Spleen (tissue), 7 donors: ENCODE results near the gene KRTAP12-4.

ENCODE experiments used
- POLR2AphosphoS5 ChIP-seq, 3 donors: sonication (generic); formaldehyde crosslinking; IDR thresholded peaks; one replicate each; pipeline ENCODE4 v1.5.1; 2017; ENCODE audit warnings: antibody characterized with exemption in 3 of 3
- TF ChIP-seq, protein P1 (sequence below), 11 experiments: fragments of 200-600 bp in 7 of 11; fragments of 450-650 bp in 4 of 11; sonication (generic) in 4 of 11; IDR thresholded peaks in 8 of 11; conservative IDR thresholded peaks in 3 of 11; 1 replicate in 7 of 11; 2 replicates in 4 of 11; pipeline versions ENCODE4 v1.4.0 to v1.8.0; 2016 to 2021; ENCODE audit warnings: antibody characterized with exemption in 11 of 11, inconsistent platforms in 4 of 11, mild to moderate bottlenecking in 1 of 11
- donor health status: DM: no; HTN: no; CAD: no; lungs with moderate emphysema.
- donor health status: DM: no; HTN: no; CAD: no.
- donor health status: DM: no; HTN: no; CAD: no.

DNA sequence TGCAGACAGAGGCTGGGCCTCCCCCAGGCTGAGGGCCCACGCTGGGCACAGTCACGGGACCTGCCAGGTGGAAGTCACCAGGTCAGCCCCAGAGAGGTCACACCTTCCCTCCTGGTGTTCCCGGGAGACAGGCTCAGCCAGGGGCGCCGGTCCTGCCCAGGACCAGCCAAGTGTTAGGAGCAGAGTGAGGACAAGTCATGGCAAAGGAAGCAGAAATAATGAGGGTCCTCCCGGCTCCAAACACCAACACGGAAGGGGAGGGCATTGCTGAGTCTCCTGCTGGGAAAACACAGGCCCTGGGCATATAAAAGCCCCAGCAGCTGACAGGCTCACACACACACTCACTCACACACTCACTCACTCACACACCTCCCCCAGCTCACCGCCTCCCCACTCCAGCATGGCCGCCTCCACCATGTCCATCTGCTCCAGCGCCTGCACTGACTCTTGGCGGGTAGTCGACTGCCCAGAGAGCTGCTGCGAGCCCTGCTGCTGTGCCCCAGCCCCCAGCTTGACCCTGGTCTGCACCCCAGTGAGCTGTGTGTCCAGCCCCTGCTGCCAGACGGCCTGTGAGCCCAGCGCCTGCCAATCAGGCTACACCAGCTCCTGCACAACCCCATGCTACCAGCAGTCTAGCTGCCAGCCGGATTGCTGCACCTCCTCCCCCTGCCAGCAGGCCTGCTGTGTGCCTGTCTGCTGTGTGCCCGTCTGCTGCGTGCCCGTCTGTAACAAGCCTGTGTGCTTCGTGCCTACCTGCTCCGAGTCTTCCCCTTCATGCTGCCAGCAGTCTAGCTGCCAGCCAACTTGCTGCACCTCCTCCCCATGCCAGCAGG lies 17.2 kb downstream of the KRTAP12-4 start, which contains the start of gene KRTAP10-10:
- TF ChIP-seq, protein P1, sequence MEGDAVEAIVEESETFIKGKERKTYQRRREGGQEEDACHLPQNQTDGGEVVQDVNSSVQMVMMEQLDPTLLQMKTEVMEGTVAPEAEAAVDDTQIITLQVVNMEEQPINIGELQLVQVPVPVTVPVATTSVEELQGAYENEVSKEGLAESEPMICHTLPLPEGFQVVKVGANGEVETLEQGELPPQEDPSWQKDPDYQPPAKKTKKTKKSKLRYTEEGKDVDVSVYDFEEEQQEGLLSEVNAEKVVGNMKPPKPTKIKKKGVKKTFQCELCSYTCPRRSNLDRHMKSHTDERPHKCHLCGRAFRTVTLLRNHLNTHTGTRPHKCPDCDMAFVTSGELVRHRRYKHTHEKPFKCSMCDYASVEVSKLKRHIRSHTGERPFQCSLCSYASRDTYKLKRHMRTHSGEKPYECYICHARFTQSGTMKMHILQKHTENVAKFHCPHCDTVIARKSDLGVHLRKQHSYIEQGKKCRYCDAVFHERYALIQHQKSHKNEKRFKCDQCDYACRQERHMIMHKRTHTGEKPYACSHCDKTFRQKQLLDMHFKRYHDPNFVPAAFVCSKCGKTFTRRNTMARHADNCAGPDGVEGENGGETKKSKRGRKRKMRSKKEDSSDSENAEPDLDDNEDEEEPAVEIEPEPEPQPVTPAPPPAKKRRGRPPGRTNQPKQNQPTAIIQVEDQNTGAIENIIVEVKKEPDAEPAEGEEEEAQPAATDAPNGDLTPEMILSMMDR (IDR thresholded peaks at IDR 0.05 in 8 of 11, conservative IDR thresholded peaks at IDR 0.05 in 3 of 11): no peak
- TF ChIP-seq POLR2AphosphoS5 (IDR thresholded peaks at IDR 0.05): no peak
